HG03280 (cell line): ENCODE results near the gene GALNT16.

Experiments
- ATAC-seq: cut with Tn5 transposase; IDR thresholded peaks from one replicate; pipeline ENCODE4 v1.9.1; 2021; ENCODE audit warnings: mild to moderate bottlenecking, moderate library complexity; ENCODE audit not compliant: unreplicated experiment

The GALNT16 gene

GRCh38 chr14:69399750-69400149, 139.8 kb downstream of the GALNT16 start:
- ATAC-seq, result no peak

GRCh38 chr14:69400154-69400553, 140.2 kb downstream of the GALNT16 start:
- ATAC-seq, result no peak

- ATAC-seq, result no peak
Observed at GRCh38 chr14:69401841-69402240, 141.9 kb downstream of the GALNT16 start.

- ATAC-seq, result no peak
Observed at GRCh38 chr14:69404478-69404877, 144.5 kb downstream of the GALNT16 start.

- no peak for ATAC-seq
Observed at GRCh38 chr14:69404883-69405282, 144.9 kb downstream of the GALNT16 start.

- no peak for ATAC-seq
Observed at GRCh38 chr14:69405762-69406161, 145.8 kb downstream of the GALNT16 start.
